Mucosa of descending colon (tissue), 3 donors: Measurements from ENCODE around the gene GNAL. TPM values are rescaled to one million over a fixed set of nuclear protein-coding genes. Genes with fewer than 3 reads are reported as not detected.
"Not testable (repeated sequence)": the region's sequence is repeated elsewhere in the genome, so short reads cannot be mapped to it uniquely, and the experiment has no call there.

Experiments
- ATAC-seq: fragments of 200-7000 bp; cut with Tn5 transposase; one replicate; pipeline ENCODE4 v1.9.1; 2020; ENCODE audit warnings: mild to moderate bottlenecking, moderate library complexity
- DNase-seq, 3 donors: peaks; one replicate each; pipeline ENCODE4 v3.0.0-alpha.2; 2020
- H3K36me3 ChIP-seq: fragments of 200-600 bp; one replicate; pipeline ENCODE4 v1.8.0; 2021; ENCODE audit warnings: low read depth, mild to moderate bottlenecking
- H3K4me1 ChIP-seq: fragments of 200-600 bp; one replicate; pipeline ENCODE4 v1.8.0; 2021; ENCODE audit warnings: low read depth, mild to moderate bottlenecking
- H3K4me3 ChIP-seq: fragments of 200-600 bp; one replicate; pipeline ENCODE4 v1.8.0; 2021; ENCODE audit warnings: mild to moderate bottlenecking
- H3K9me3 ChIP-seq: fragments of 200-600 bp; one replicate; pipeline ENCODE4 v1.8.0; 2021; ENCODE audit warnings: mild to moderate bottlenecking
- CTCF ChIP-seq: fragments of 200-600 bp; IDR thresholded peaks from one replicate; pipeline ENCODE4 v1.8.0; 2022; ENCODE audit warnings: antibody characterized with exemption, mild to moderate bottlenecking
- intact Hi-C, 2 donors: fragments of 100-400 bp; cut with DNase I in 1 of 2; cut with micrococcal nuclease in 1 of 2; formaldehyde crosslinking; loops; one replicate each; pipeline versions ENCODE4 v1.11.0 to v1.11.1; 2022; cut with DNase I, micrococcal nuclease
- total RNA-seq, 3 donors: library from RNA; stranded (reverse); fragmentation: NEBNext Ultra II Directional in 2 of 3; extraction: Animal tissue kit (Norgen Biotek cat#: 25700) in 2 of 3; gene quantifications; one replicate each; pipeline versions ENCODE4 v1.2.1 to v1.2.4, GENCODE V29; 2021 to 2023
- donor health status: DM: no; HTN: no; CAD: no; lungs with moderate emphysema.
- donor health status: DM: no; HTN: no; CAD: no.
- donor health status: DM: no; HTN: yes; CAD: no.

Gene GNAL
- total RNA-seq, 3 donors from 2014 or later = 4.7 to 20.7 (median 5.3) TPM

- intact Hi-C loops = loop anchor here (10.0 kb wide), 1 partner anchor 51 kb away; the partner anchor contains the start of gene CHMP1B (in 2 of the 2)
- no peak for ATAC-seq
- H3K4me1 ChIP-seq = peaks cover 7% of the 10 kb centered on the region
- H3K4me3 ChIP-seq = no peak overlapping the region
- no peak for DNase-seq
- H3K36me3 ChIP-seq = no peaks in the 10 kb centered on the region
- no peak for TF ChIP-seq CTCF
- H3K9me3 ChIP-seq = no peaks in the 10 kb centered on the region
These were observed 217.1 kb downstream of the GNAL start for GRCh38 chr18:11906176-11906575.

- intact Hi-C loops = loop anchor here (10.0 kb wide), 1 partner anchor 52 kb away; the partner anchor contains the start of gene CHMP1B (in 2 of the 2)
- TF ChIP-seq CTCF = no peak
- no peak for ATAC-seq
- Histone ChIP-seq H3K4me1 (peaks cover 7% of the 10 kb centered on the region), H3K9me3 (no peaks in the 10 kb centered on the region), H3K36me3 (no peaks in the 10 kb centered on the region), H3K4me3 (peak overlapping the region; percentile 64)
- peak in 1 of 3 donors; percentile 24 for DNase-seq
These were observed 218.1 kb downstream of the GNAL start for GRCh38 chr18:11906926-11907874.

GRCh38 chr18:11908182-11909060 is 219.4 kb downstream of the GNAL start, which contains the start of gene MPPE1:
MPPE1 (minus strand) TSS chr18:11908317; CDS start chr18:11897264, 11,053 bp downstream.
- DNase-seq (peak; percentile 92 to 95 (median 94)), ATAC-seq (peak; percentile 96)
- no peaks in the 10 kb centered on the region for H3K9me3 ChIP-seq
- intact Hi-C loops = loop anchor here (10.0 kb wide), 1 partner anchor 54 kb away; the partner anchor contains the start of gene CHMP1B (in 2 of the 2)
- no peak for TF ChIP-seq CTCF
- peaks cover 7% of the 10 kb centered on the region for H3K4me1 ChIP-seq
- H3K4me3 ChIP-seq = peak within 1 kb of the TSS; percentile 64
- no peaks in the 10 kb centered on the region for H3K36me3 ChIP-seq

GRCh38 chr18:11909061-11909455 is 220.0 kb downstream of the GNAL start:
- intact Hi-C loops = loop anchor here (10.0 kb wide), 1 partner anchor 54 kb away; the partner anchor contains the start of gene CHMP1B (in 2 of the 2)
- no peaks in the 10 kb centered on the region for H3K36me3 ChIP-seq
- ATAC-seq = no peak
- peaks cover 7% of the 10 kb centered on the region for H3K4me1 ChIP-seq
- H3K4me3 ChIP-seq = peak overlapping the region; percentile 64
- TF ChIP-seq CTCF = no peak
- DNase-seq = peak in 1 of 3 donors; percentile 53
- H3K9me3 ChIP-seq = no peaks in the 10 kb centered on the region

GRCh38 chr18:11909591-11910026 is 220.5 kb downstream of the GNAL start:
- intact Hi-C loops = loop anchor here (10.0 kb wide), 1 partner anchor 55 kb away; the partner anchor contains the start of gene CHMP1B (in 2 of the 2)
- H3K36me3 ChIP-seq = no peaks in the 10 kb centered on the region
- peaks cover 7% of the 10 kb centered on the region for H3K4me1 ChIP-seq
- TF ChIP-seq CTCF = no peak
- H3K9me3 ChIP-seq = no peaks in the 10 kb centered on the region
- ATAC-seq (peak; percentile 52), DNase-seq (peak in 1 of 3 donors; percentile 42)
- no peak overlapping the region for H3K4me3 ChIP-seq

GRCh38 chr18:11916880-11917279 is 227.8 kb downstream of the GNAL start:
- DNase-seq, H3K36me3 ChIP-seq, H3K4me1 ChIP-seq, intact Hi-C loops, H3K4me3 ChIP-seq, H3K9me3 ChIP-seq: not testable (repeated sequence)
- ATAC-seq = peak; percentile 17

- H3K9me3 ChIP-seq, DNase-seq, H3K4me3 ChIP-seq, ATAC-seq, H3K36me3 ChIP-seq, H3K4me1 ChIP-seq, intact Hi-C loops: not testable (repeated sequence)
These were observed 230.5 kb downstream of the GNAL start for GRCh38 chr18:11919522-11919921.
